SK-N-SH (cell line): ENCODE data around the gene STARD5. TPM values are rescaled to one million over a fixed set of nuclear protein-coding genes. Genes with fewer than 3 reads are reported as not detected.
A peak's percentile ranks its signal among the peaks of the same experiment; 100 is the strongest.

ENCODE experiments used
- CTCF ChIA-PET: fragments of 300-600, 350-600 bp; formaldehyde crosslinking; extraction: SDS; loops from one replicate; lab custom pipeline; 2021; lab: Yijun Ruan, JAX
- POLR2A ChIA-PET: fragments of 350-600 bp; sonication (Branson Sonifier 250); formaldehyde crosslinking; extraction: SDS; loops from one replicate; lab custom pipeline; 2020; ENCODE audit warnings: antibody characterized with exemption, inconsistent platforms; lab: Yijun Ruan, JAX
- DNase-seq: peaks from one replicate; pipeline ENCODE4 v3.0.0; 2012
- H2AFZ ChIP-seq: fragments of 200-600 bp; sonication (generic); 2 replicates; pipeline ENCODE4 v1.8.1; 2016; ENCODE audit warnings: antibody characterized with exemption, mild to moderate bottlenecking, low read depth
- H3F3A ChIP-seq: fragments of 200-600 bp; sonication (generic); replicated peaks from 2 replicates; pipeline ENCODE3; 2016; ENCODE audit warnings: antibody characterized with exemption, mild to moderate bottlenecking; ENCODE audit not compliant: insufficient read depth
- H3K27ac ChIP-seq, 2 experiments: fragments of 200-500 bp in 1 of 2; fragments of 200-600 bp in 1 of 2; sonication (Bioruptor generic) in 1 of 2; sonication (generic), shearing (Covaris generic) in 1 of 2; 2 replicates each; pipeline versions ENCODE4 v1.5.1 to v1.6.1; 2014 to 2016; ENCODE audit warnings: low read depth in 2 of 2, inconsistent platforms in 1 of 2, low read length in 1 of 2, mild to moderate bottlenecking in 1 of 2, mixed read lengths in 1 of 2
- H3K27me3 ChIP-seq: fragments of 200-600 bp; sonication (generic), shearing (Covaris generic); 2 replicates; pipeline ENCODE4 v1.6.1; 2016; ENCODE audit warnings: mixed run types; ENCODE audit not compliant: insufficient read depth
- H3K36me3 ChIP-seq, 2 experiments: fragments of 200-500 bp in 1 of 2; fragments of 200-600 bp in 1 of 2; sonication (Bioruptor generic) in 1 of 2; sonication (generic) in 1 of 2; replicated peaks in 1 of 2; 2 replicates each; pipeline versions ENCODE3 to v1.5.1; 2014 to 2016; ENCODE audit warnings: low read length in 1 of 2, mild to moderate bottlenecking in 1 of 2; ENCODE audit not compliant: insufficient read depth in 2 of 2, control insufficient read depth in 1 of 2
- H3K4me1 ChIP-seq, 2 experiments: fragments of 200-500 bp in 1 of 2; fragments of 200-600 bp in 1 of 2; sonication (Bioruptor generic) in 1 of 2; sonication (generic), shearing (Covaris generic) in 1 of 2; 2 replicates each; pipeline versions ENCODE4 v1.5.1 to v1.6.1; 2014 to 2016; ENCODE audit warnings: low read depth in 1 of 2, low read length in 1 of 2, mixed run types in 1 of 2; ENCODE audit not compliant: insufficient read depth in 2 of 2, control insufficient read depth in 1 of 2
- H3K4me2 ChIP-seq: fragments of 200-600 bp; sonication (generic), shearing (Covaris generic); 2 replicates; pipeline ENCODE4 v1.6.1; 2017; ENCODE audit warnings: mixed run types
- H3K4me3 ChIP-seq, 2 experiments: fragments of 200-500 bp in 1 of 2; fragments of 200-600 bp in 1 of 2; sonication (Bioruptor generic) in 1 of 2; sonication (generic), shearing (Covaris generic) in 1 of 2; 2 replicates each; pipeline versions ENCODE4 v1.5.1 to v1.8.1; 2014 to 2016; ENCODE audit warnings: low read depth in 2 of 2, inconsistent platforms in 1 of 2, low read length in 1 of 2, mild to moderate bottlenecking in 1 of 2, mixed read lengths in 1 of 2, moderate library complexity in 1 of 2
- H3K79me2 ChIP-seq: fragments of 200-600 bp; sonication (generic); 2 replicates; pipeline ENCODE4 v1.8.1; 2017; ENCODE audit warnings: mild to moderate bottlenecking; ENCODE audit not compliant: insufficient read depth
- H3K9ac ChIP-seq: fragments of 200-600 bp; sonication (generic); 2 replicates; pipeline ENCODE4 v1.6.1; 2017; ENCODE audit warnings: mixed run types
- H3K9me2 ChIP-seq: fragments of 200-600 bp; sonication (generic); 2 replicates; pipeline ENCODE4 v1.6.1; 2017; ENCODE audit warnings: mixed run types
- H3K9me3 ChIP-seq: fragments of 200-600 bp; sonication (generic); 2 replicates; pipeline ENCODE4 v1.6.1; 2017; ENCODE audit warnings: mixed run types, mild to moderate bottlenecking, moderate library complexity
- H4K20me1 ChIP-seq: fragments of 200-600 bp; sonication (generic); 2 replicates; pipeline ENCODE4 v1.6.1; 2017; ENCODE audit warnings: mild to moderate bottlenecking, mixed run types; ENCODE audit not compliant: insufficient read depth
- CTCF ChIP-seq: fragments of 200-600 bp; sonication (generic); IDR thresholded peaks from 2 replicates; pipeline ENCODE4 v1.6.1; 2017; ENCODE audit warnings: antibody characterized with exemption, mild to moderate bottlenecking, moderate library complexity
- ELF1 ChIP-seq: IDR thresholded peaks from 2 replicates; pipeline ENCODE4 v1.4.0; 2012
- EP300 ChIP-seq, 2 experiments: IDR thresholded peaks; 2 replicates each; pipeline versions ENCODE4 v1.4.0 to v1.6.1; 2012; ENCODE audit warnings: borderline replicate concordance in 1 of 2, low read depth in 1 of 2, low read length in 1 of 2
- FOSL2 ChIP-seq: IDR thresholded peaks from 2 replicates; pipeline ENCODE4 v1.4.0; 2012; ENCODE audit warnings: low read depth, mild to moderate bottlenecking, moderate library complexity, borderline replicate concordance
- MEF2A ChIP-seq: IDR thresholded peaks from 2 replicates; pipeline ENCODE4 v1.4.0; 2012; ENCODE audit warnings: low read depth, borderline replicate concordance
- PBX3 ChIP-seq: IDR thresholded peaks from 2 replicates; pipeline ENCODE4; 2012
- REST ChIP-seq: IDR thresholded peaks from 2 replicates; pipeline ENCODE4 v1.6.1; 2012; ENCODE audit warnings: mild to moderate bottlenecking, low read depth, low read length, moderate library complexity
- RFX5 ChIP-seq: IDR thresholded peaks from 2 replicates; pipeline ENCODE4 v1.6.1; 2012; ENCODE audit warnings: mild to moderate bottlenecking, improper control_type of control experiment, low read length
- RXRA ChIP-seq: IDR thresholded peaks from 2 replicates; pipeline ENCODE4 v1.4.0; 2012; ENCODE audit warnings: low read depth, mild to moderate bottlenecking, borderline replicate concordance
- SMC3 ChIP-seq: IDR thresholded peaks from 2 replicates; pipeline ENCODE4 v1.6.1; 2012; ENCODE audit warnings: low read depth, low read length, improper control_type of control experiment
- TCF12 ChIP-seq: IDR thresholded peaks from 2 replicates; pipeline ENCODE4 v1.4.0; 2012
- USF2 ChIP-seq: fragments of 150-350 bp; IDR thresholded peaks from 2 replicates; pipeline ENCODE4 v1.6.1; 2017; ENCODE audit warnings: antibody characterized with exemption, low read length, low read depth, borderline replicate concordance
- WGBS: methylation state at CpG from one replicate; pipeline ENCODE4 v1.1.6; 2017; ENCODE audit warnings: low lambda C conversion rate; 5-methylcytosine and 5-hydroxymethylcytosine counted together
- polyA plus RNA-seq, 3 experiments: library from polyadenylated mRNA; depleted of rRNA; stranded (reverse); fragments of >200 nt; gene quantifications; 2 replicates each; pipeline ENCODE4 v1.2.3, GENCODE V29; 2012

The STARD5 gene
- polyA plus RNA-seq, 1 of the 3 experiments (the other 2 are of a cell fraction), result 1.6 TPM

- Histone ChIP-seq H3K9ac (no peak overlapping the region), H3K4me1 (peaks cover 0 to 14% of the 10 kb centered on the region in 2 experiments; a peak in 1 of 4 replicates), H3K36me3 (no peaks in the 10 kb centered on the region), H3K27me3 (no peaks in the 10 kb centered on the region), H3K4me3 (no peak overlapping the region), H3K9me3 (no peaks in the 10 kb centered on the region), H3K27ac (no peak overlapping the region)
- DNase-seq, result no peak
- TF ChIP-seq SMC3 (no peak), USF2 (no peak), TCF12 (no peak), EP300 (IDR thresholded peaks at IDR 0.05; ENCODE audit: borderline replicate concordance in 1 of 2, low read depth in 1 of 2, low read length in 1 of 2) (no peak), PBX3 (no peak), RXRA (no peak), REST (no peak), MEF2A (no peak)
- TF ChIP-seq, all 33 proteins: peak for 0
- no peaks in the 10 kb centered on the region for H4K20me1 ChIP-seq
- H2AFZ ChIP-seq, result no peak overlapping the region
- ChIA-PET POLR2A (no interaction called here), CTCF (no interaction called here)
- 75% methylated on average over 4 of the region's 5 CpGs for WGBS
- no peaks in the 10 kb centered on the region for H3K9me2 ChIP-seq
- H3F3A ChIP-seq, result peaks cover 9% of the 10 kb centered on the region
- H3K4me2 ChIP-seq, result no peak overlapping the region
- H3K79me2 ChIP-seq, result no peaks in the 10 kb centered on the region
Measured at GRCh38 chr15:81314378-81314777, 9.6 kb downstream of the STARD5 start.

- POLR2A ChIA-PET, result no interaction called here
- no peak overlapping the region for H3K9ac ChIP-seq
- H3K79me2 ChIP-seq, result no peaks in the 10 kb centered on the region
- H3K4me3 ChIP-seq, result no peak overlapping the region
- H3K4me2 ChIP-seq, result peak overlapping the region; percentile 44; the same call in 1 of the 2 replicates
- H2AFZ ChIP-seq, result no peak overlapping the region
- no peaks in the 10 kb centered on the region for H3K27me3 ChIP-seq
- H4K20me1 ChIP-seq, result no peaks in the 10 kb centered on the region
- H3K27ac ChIP-seq, result peak overlapping the region in 1 of 2 experiments; percentile 80; a peak in 2 of 4 replicates
- peaks cover 0 to 14% of the 10 kb centered on the region in 2 experiments; a peak in 1 of 4 replicates for H3K4me1 ChIP-seq
- WGBS, result 94% methylated on average over 5 of the region's 5 CpGs
- peaks cover 9% of the 10 kb centered on the region for H3F3A ChIP-seq
- H3K36me3 ChIP-seq, result no peaks in the 10 kb centered on the region
- CTCF ChIA-PET, result no interaction called here
- H3K9me2 ChIP-seq, result no peaks in the 10 kb centered on the region
- DNase-seq, result no peak
- H3K9me3 ChIP-seq, result no peaks in the 10 kb centered on the region
- no peak for TF ChIP-seq RFX5
- no peak for TF ChIP-seq REST
- no peak for TF ChIP-seq TCF12
- no peak for TF ChIP-seq PBX3
- TF ChIP-seq CTCF, result no peak
- TF ChIP-seq FOSL2, result no peak
- TF ChIP-seq ELF1, result no peak
- no peak for TF ChIP-seq RXRA
Measured at GRCh38 chr15:81313686-81314085, 10.3 kb downstream of the STARD5 start.
